Thyroid gland (tissue), 4 donors: ENCODE measurements around the gene ZBTB7B. TPM values are rescaled to one million over a fixed set of nuclear protein-coding genes. Genes with fewer than 3 reads are reported as not detected.

Source experiments
- DNase-seq, 2 donors: peaks; one replicate each; pipeline ENCODE4 v3.0.0-alpha.2; 2019
- H3K27ac ChIP-seq, 3 donors: fragments of 200-600 bp; sonication (generic); 1 replicate in 2 of 3; 2 replicates in 1 of 3; pipeline ENCODE4 v1.5.1; 2016 to 2019; ENCODE audit warnings: mild to moderate bottlenecking in 1 of 3, moderate library complexity in 1 of 3
- H3K27me3 ChIP-seq: fragments of 200-600 bp; sonication (generic); one replicate; pipeline ENCODE4 v1.5.1; 2019
- H3K36me3 ChIP-seq, 2 donors: fragments of 200-600 bp; sonication (generic); one replicate each; pipeline ENCODE4 v1.5.1; 2016 to 2019
- H3K4me1 ChIP-seq, 2 donors: fragments of 200-600 bp; sonication (generic); one replicate each; pipeline ENCODE4 v1.5.1; 2017 to 2019
- H3K4me3 ChIP-seq, 3 donors: fragments of 200-600 bp; sonication (generic); replicated peaks in 1 of 3; 1 replicate in 2 of 3; 2 replicates in 1 of 3; pipeline ENCODE4 v1.5.1; 2016; ENCODE audit warnings: mild to moderate bottlenecking in 1 of 3
- H3K9me3 ChIP-seq: fragments of 200-600 bp; sonication (generic); one replicate; pipeline ENCODE4 v1.5.1; 2017
- POLR2A ChIP-seq, 2 donors: fragments of 450-650 bp; IDR thresholded peaks; one replicate each; pipeline ENCODE4 v1.6.1; 2017; ENCODE audit warnings: antibody characterized with exemption in 2 of 2, mild to moderate bottlenecking in 2 of 2, moderate library complexity in 1 of 2
- WGBS, 2 donors: methylation state at CpG; one replicate each; pipeline ENCODE4 v1.1.5; 2017; 5-methylcytosine and 5-hydroxymethylcytosine counted together
- intact Hi-C: fragments of 100-400 bp; cut with DNase I; formaldehyde crosslinking; loops from one replicate; pipeline ENCODE4 v1.15.1; 2023
- total RNA-seq, 4 donors: library from RNA; depleted of rRNA; stranded (reverse); fragments of >200 nt; gene quantifications; one replicate each; pipeline ENCODE4 v1.2.3, GENCODE V29; 2016
- TF ChIP-seq, protein P1 (sequence below), 6 experiments: fragments of 200-600 bp in 3 of 6; fragments of 450-650 bp in 3 of 6; sonication (generic) in 3 of 6; IDR thresholded peaks; one replicate each; pipeline ENCODE4 v1.5.1; 2016 to 2019; ENCODE audit warnings: antibody characterized with exemption in 6 of 6, mild to moderate bottlenecking in 2 of 6, inconsistent platforms in 1 of 6, moderate library complexity in 1 of 6

The ZBTB7B gene
- total RNA-seq, 4 donors from 2014 or later: 35.7 to 89.8 (median 47.3) TPM

GRCh38 chr1:155005076-155006011 is 2.7 kb downstream of the ZBTB7B start:
- H3K27ac ChIP-seq: peak overlapping the region; percentile 91 to 99 (median 95)
- H3K36me3 ChIP-seq: no peaks in the 10 kb centered on the region
- 25 to 38% methylated on average over 15 to 17 of the region's 17 CpGs for WGBS, 2 donors
- intact Hi-C loops: no loop called here
- H3K4me3 ChIP-seq: peak overlapping the region in 1 of 3 donors; percentile 86
- peaks cover 60 to 61% of the 10 kb centered on the region in 2 donors for H3K4me1 ChIP-seq
- no peaks in the 10 kb centered on the region for H3K27me3 ChIP-seq
- peak in 1 of 2 donors; percentile 43 for TF ChIP-seq POLR2A (IDR thresholded peaks at IDR 0.05)
- TF ChIP-seq, protein P1, sequence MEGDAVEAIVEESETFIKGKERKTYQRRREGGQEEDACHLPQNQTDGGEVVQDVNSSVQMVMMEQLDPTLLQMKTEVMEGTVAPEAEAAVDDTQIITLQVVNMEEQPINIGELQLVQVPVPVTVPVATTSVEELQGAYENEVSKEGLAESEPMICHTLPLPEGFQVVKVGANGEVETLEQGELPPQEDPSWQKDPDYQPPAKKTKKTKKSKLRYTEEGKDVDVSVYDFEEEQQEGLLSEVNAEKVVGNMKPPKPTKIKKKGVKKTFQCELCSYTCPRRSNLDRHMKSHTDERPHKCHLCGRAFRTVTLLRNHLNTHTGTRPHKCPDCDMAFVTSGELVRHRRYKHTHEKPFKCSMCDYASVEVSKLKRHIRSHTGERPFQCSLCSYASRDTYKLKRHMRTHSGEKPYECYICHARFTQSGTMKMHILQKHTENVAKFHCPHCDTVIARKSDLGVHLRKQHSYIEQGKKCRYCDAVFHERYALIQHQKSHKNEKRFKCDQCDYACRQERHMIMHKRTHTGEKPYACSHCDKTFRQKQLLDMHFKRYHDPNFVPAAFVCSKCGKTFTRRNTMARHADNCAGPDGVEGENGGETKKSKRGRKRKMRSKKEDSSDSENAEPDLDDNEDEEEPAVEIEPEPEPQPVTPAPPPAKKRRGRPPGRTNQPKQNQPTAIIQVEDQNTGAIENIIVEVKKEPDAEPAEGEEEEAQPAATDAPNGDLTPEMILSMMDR (IDR thresholded peaks at IDR 0.05): no peak
- H3K9me3 ChIP-seq: no peaks in the 10 kb centered on the region
- peak; percentile 93 to 97 for DNase-seq

GRCh38 chr1:155006601-155007101 is 4.0 kb downstream of the ZBTB7B start:
- 45 to 59% methylated on average over 2 of the region's 2 CpGs for WGBS, 2 donors
- no peak for TF ChIP-seq POLR2A (IDR thresholded peaks at IDR 0.05)
- TF ChIP-seq, protein P1 (IDR thresholded peaks at IDR 0.05): no peak
- no peaks in the 10 kb centered on the region for H3K36me3 ChIP-seq
- intact Hi-C loops: no loop called here
- H3K27ac ChIP-seq: peak overlapping the region; percentile 83 to 99 (median 95)
- no peak overlapping the region for H3K4me3 ChIP-seq
- H3K27me3 ChIP-seq: no peaks in the 10 kb centered on the region
- no peaks in the 10 kb centered on the region for H3K9me3 ChIP-seq
- H3K4me1 ChIP-seq: peaks cover 73% of the 10 kb centered on the region in 2 donors
- DNase-seq: no peak

DNA sequence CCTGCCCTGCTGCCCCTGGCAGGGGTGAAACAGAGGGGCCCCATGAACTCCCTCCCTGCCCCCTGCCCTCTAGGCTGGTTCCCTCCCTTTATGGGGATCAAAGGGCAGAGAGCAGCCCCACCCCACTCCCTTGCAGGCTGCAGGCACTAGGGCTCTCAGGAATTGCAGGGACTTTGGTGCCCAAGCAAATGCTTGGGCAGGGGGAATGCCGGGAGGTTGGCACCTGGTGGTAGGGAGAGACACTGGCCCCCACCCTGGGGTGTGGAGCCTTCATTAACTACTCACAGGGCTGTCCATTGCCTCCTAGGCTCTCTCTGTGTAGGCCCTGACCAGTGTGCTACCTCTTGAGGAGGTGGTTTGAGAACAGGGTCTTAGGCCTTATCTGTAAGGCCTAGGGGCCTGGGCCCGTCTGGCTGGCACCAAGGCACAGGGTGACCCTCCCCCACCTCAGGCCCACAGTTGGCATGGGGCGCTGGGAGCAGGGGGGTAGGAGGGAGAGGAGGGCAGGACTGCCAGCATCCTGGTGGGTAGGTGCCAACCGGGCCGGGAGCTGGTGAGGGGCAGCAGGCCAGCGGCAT is 4.7 kb downstream of the ZBTB7B start:
- no peaks in the 10 kb centered on the region for H3K36me3 ChIP-seq
- H3K27ac ChIP-seq: peak overlapping the region; percentile 83 to 99 (median 95)
- H3K4me3 ChIP-seq: peak overlapping the region in 1 of 3 donors; percentile 14
- H3K9me3 ChIP-seq: no peaks in the 10 kb centered on the region
- WGBS, 2 donors: 27 to 57% methylated on average over 5 to 6 of the region's 6 CpGs
- DNase-seq: peak; percentile 88 to 91
- intact Hi-C loops: no loop called here
- peaks cover 80% of the 10 kb centered on the region in 2 donors for H3K4me1 ChIP-seq
- H3K27me3 ChIP-seq: no peaks in the 10 kb centered on the region
- TF ChIP-seq POLR2A (IDR thresholded peaks at IDR 0.05): no peak
- TF ChIP-seq, protein P1 (IDR thresholded peaks at IDR 0.05): no peak

GRCh38 chr1:155008015-155008941 is 5.7 kb downstream of the ZBTB7B start:
- H3K27me3 ChIP-seq: no peaks in the 10 kb centered on the region
- intact Hi-C loops: no loop called here
- H3K4me3 ChIP-seq: peak overlapping the region in 1 of 3 donors; percentile 14
- TF ChIP-seq POLR2A (IDR thresholded peaks at IDR 0.05): no peak
- TF ChIP-seq, protein P1 (IDR thresholded peaks at IDR 0.05): no peak
- DNase-seq: peak in 1 of 2 donors; percentile 46
- WGBS, 2 donors: 55 to 57% methylated on average over 7 to 13 of the region's 16 CpGs
- H3K27ac ChIP-seq: peak overlapping the region; percentile 83 to 99 (median 95)
- no peaks in the 10 kb centered on the region for H3K9me3 ChIP-seq
- H3K4me1 ChIP-seq: peaks cover 87 to 88% of the 10 kb centered on the region in 2 donors
- H3K36me3 ChIP-seq: no peaks in the 10 kb centered on the region
